Measurements from ENCODE around the gene RNASE4. TPM values are rescaled to one million over a fixed set of nuclear protein-coding genes. Genes with fewer than 3 reads are reported as not detected.

The RNASE4 gene
- total RNA-seq, 1 experiment from 2014 or later: not detected

DNA sequence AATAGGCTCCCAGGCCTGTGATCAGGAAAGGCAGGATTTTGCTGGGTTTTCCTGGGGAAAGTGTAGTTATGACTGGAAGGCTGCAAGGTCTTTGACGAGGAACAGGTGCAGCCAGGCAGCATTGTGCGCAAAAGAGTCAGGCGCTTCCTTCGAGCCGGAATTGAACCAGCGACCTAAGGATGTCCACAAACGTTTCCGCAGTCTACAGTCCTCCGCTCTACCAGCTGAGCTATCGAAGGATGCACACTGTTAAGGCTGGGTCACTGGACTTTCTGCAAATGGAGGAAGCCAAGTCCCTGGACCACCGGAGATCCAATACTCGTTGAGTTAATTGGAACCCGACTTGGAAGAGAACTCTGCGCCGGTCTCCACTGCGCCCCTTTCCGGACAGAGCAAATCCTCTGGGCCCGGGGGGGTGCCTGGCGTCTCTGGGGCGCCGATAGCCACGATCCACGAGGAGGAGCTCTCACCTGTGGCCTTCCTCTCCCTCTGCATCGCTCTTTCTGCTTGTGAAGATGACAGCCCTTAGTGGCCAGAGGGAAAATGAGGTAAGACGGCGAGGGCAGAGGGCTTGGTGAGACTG is 24.5 kb upstream of the RNASE4 start:
- Histone ChIP-seq H2AFZ (ENCODE audit: low read length) (no peak overlapping the region), H2BK15ac (ENCODE audit: low read depth, low read length) (no peak overlapping the region), H2BK12ac (ENCODE audit: insufficient read length, low read depth, low read length) (no peak overlapping the region), H2BK5ac (ENCODE audit: insufficient read length, low read length) (no peak overlapping the region), H3T11ph (ENCODE audit: low read length) (no peak overlapping the region), H3K79me2 (ENCODE audit: insufficient read depth, low read length) (no peaks in the 10 kb centered on the region), H3K9ac (ENCODE audit: extremely low read depth, insufficient read length, low read length) (no peak overlapping the region), H3K4ac (ENCODE audit: low read depth, low read length) (no peak overlapping the region), H3K27ac (ENCODE audit: insufficient read length, low read depth, low read length) (no peak overlapping the region), H3K23me2 (ENCODE audit: insufficient read length, low read depth, low read length, poor library complexity, severe bottlenecking) (peaks cover 6% of the 10 kb centered on the region), H2BK120ac (ENCODE audit: low read depth, low read length, poor library complexity, severe bottlenecking) (no peak overlapping the region), H3K56ac (ENCODE audit: insufficient read length, low read depth, low read length) (no peak overlapping the region), H3K9me3 (ENCODE audit: control insufficient read depth, low read depth, low read length) (no peaks in the 10 kb centered on the region), H4K91ac (ENCODE audit: insufficient read length, low read depth, low read length) (no peak overlapping the region), H3K27me3 (ENCODE audit: insufficient read depth, low read length) (peaks cover 4% of the 10 kb centered on the region; the same call in 1 of the 2 replicates), H2BK20ac (ENCODE audit: low read depth, low read length, poor library complexity, severe bottlenecking) (no peak overlapping the region), H4K8ac (replicated peaks; ENCODE audit: insufficient read length, low read depth, low read length) (no peak overlapping the region), H3K14ac (ENCODE audit: insufficient read depth, low read length) (no peak overlapping the region), H3K4me1 (ENCODE audit: insufficient read depth, low read length) (no peaks in the 10 kb centered on the region), H4K5ac (ENCODE audit: insufficient read length, low read depth, low read length) (no peak overlapping the region), H4K20me1 (ENCODE audit: control insufficient read depth, insufficient read depth, insufficient read length) (no peaks in the 10 kb centered on the region), H2AK5ac (ENCODE audit: insufficient read length, low read length) (no peak overlapping the region), H3K23ac (ENCODE audit: insufficient read length, low read depth, low read length) (no peak overlapping the region), H3K79me1 (ENCODE audit: insufficient read depth, low read depth, low read length, poor library complexity, severe bottlenecking) (no peaks in the 10 kb centered on the region), H3K18ac (ENCODE audit: insufficient read length, low read depth, low read length) (no peak overlapping the region), H3K4me2 (ENCODE audit: insufficient read depth, insufficient read length, low read length) (peak overlapping the region; percentile 45)
- Mint-ChIP-seq H3K27ac (no peak overlapping the region; a peak in 1 of 7 replicates), H3K4me1 (peaks cover 27 to 31% of the 10 kb centered on the region in 2 experiments), H3K36me3 (ENCODE audit: insufficient read depth in 1 of 3, low read depth in 3 of 3) (no peaks in the 10 kb centered on the region), H3K4me3 (peak overlapping the region; percentile 37 to 72), H3K27me3 (ENCODE audit: low read depth) (peaks cover 63% of the 10 kb centered on the region), H3K9me3 (no peaks in the 10 kb centered on the region; a peak in 2 of 5 replicates)
- no peak for DNase-seq
- no CpG with 5 or more reads among the region's 26 CpGs for WGBS (ENCODE audit: extremely low coverage, insufficient read length, low lambda C conversion rate)
- TF ChIP-seq, protein P1, sequence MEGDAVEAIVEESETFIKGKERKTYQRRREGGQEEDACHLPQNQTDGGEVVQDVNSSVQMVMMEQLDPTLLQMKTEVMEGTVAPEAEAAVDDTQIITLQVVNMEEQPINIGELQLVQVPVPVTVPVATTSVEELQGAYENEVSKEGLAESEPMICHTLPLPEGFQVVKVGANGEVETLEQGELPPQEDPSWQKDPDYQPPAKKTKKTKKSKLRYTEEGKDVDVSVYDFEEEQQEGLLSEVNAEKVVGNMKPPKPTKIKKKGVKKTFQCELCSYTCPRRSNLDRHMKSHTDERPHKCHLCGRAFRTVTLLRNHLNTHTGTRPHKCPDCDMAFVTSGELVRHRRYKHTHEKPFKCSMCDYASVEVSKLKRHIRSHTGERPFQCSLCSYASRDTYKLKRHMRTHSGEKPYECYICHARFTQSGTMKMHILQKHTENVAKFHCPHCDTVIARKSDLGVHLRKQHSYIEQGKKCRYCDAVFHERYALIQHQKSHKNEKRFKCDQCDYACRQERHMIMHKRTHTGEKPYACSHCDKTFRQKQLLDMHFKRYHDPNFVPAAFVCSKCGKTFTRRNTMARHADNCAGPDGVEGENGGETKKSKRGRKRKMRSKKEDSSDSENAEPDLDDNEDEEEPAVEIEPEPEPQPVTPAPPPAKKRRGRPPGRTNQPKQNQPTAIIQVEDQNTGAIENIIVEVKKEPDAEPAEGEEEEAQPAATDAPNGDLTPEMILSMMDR (conservative IDR thresholded peaks at IDR 0.05): no peak
